ENCODE results near the gene KIF13A.

KIF13A gene

GRCh38 chr6:17724341-17724740, 263.1 kb downstream of the KIF13A start:
- TF ChIP-seq CTCF (conservative IDR thresholded peaks at IDR 0.05; ENCODE audit: low read depth, low read length) = no peak
- Histone ChIP-seq H3K27me3 (ENCODE audit: insufficient read depth, low read depth) (no peaks in the 10 kb centered on the region), H3K4me2 (no peak overlapping the region), H3K27ac (no peak overlapping the region), H3K79me2 (ENCODE audit: insufficient read depth, low read depth) (no peaks in the 10 kb centered on the region), H3K36me3 (ENCODE audit: insufficient read depth) (no peaks in the 10 kb centered on the region), H2AFZ (ENCODE audit: low read depth) (no peak overlapping the region), H3K9ac (no peak overlapping the region), H3K4me1 (ENCODE audit: low read depth, poor library complexity, severe bottlenecking) (no peaks in the 10 kb centered on the region), H4K20me1 (ENCODE audit: insufficient read depth) (no peaks in the 10 kb centered on the region), H3K4me3 (IDR thresholded peaks at IDR 0.05; ENCODE audit: insufficient read depth, low read depth, low read length) (no peak overlapping the region)

DNA sequence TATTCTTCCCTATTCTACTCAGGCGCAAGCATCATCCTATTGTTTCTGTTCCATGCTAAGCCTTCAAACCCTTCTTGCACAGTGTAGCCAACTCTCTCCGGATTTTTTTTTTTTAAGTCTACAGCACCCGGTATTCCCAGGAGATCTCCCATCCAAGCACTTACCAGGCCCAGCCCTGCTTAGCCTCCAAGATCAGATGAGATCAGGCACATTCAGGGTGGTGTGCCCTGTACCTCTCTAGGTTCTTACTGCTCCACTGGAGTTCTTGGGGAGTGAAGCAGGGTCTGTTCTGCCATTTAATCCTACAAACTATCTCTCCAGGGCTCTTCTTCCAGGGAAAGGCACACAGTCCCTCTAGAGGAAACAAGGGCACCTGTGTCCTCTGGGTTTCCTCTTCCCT, 265.8 kb downstream of the KIF13A start:
- Histone ChIP-seq H3K27ac (no peak overlapping the region), H3K79me2 (ENCODE audit: insufficient read depth, low read depth) (no peaks in the 10 kb centered on the region), H3K4me2 (no peak overlapping the region), H4K20me1 (ENCODE audit: insufficient read depth) (no peaks in the 10 kb centered on the region), H2AFZ (ENCODE audit: low read depth) (no peak overlapping the region), H3K4me1 (ENCODE audit: low read depth, poor library complexity, severe bottlenecking) (no peaks in the 10 kb centered on the region), H3K27me3 (ENCODE audit: insufficient read depth, low read depth) (no peaks in the 10 kb centered on the region), H3K36me3 (ENCODE audit: insufficient read depth) (no peaks in the 10 kb centered on the region), H3K4me3 (IDR thresholded peaks at IDR 0.05; ENCODE audit: insufficient read depth, low read depth, low read length) (no peak overlapping the region), H3K9ac (no peak overlapping the region)
- no peak for TF ChIP-seq CTCF (conservative IDR thresholded peaks at IDR 0.05; ENCODE audit: low read depth, low read length)

DNA sequence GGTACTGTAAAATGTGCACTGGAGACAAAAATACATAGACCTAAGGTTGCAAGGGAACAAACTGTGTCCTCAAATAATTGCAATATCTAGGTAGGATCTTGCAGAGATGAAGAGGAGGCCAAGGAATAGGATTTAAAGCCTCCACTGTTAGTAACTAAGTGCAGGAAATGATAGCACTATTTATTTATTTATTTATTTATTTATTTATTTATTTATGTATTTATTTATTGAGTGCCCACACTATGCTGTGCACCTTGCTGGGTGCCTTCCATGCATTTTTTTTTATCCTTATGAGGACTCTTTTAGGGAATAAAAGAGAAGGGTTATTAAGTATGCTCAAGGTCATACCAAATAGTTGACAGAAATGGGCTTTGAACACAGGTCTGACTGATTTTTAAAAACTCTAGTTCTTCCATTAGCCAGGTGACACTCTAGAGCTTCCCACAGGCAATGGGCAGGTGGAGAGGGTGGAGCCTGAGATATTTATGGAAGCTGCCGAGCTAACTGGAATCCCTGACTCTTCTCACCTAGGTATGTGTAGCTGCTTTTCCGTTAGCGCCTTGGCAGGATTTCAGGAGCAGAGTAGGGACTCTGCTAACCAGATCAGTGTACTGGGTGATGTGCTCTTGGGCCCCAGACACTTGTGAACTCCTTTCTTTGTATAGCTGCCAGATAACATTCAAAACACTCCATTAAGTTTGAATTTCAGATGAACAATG, 268.0 kb downstream of the KIF13A start:
- Histone ChIP-seq H3K36me3 (ENCODE audit: insufficient read depth) (no peaks in the 10 kb centered on the region), H3K27ac (no peak overlapping the region), H2AFZ (ENCODE audit: low read depth) (no peak overlapping the region), H3K9ac (no peak overlapping the region), H3K79me2 (ENCODE audit: insufficient read depth, low read depth) (no peaks in the 10 kb centered on the region), H4K20me1 (ENCODE audit: insufficient read depth) (no peaks in the 10 kb centered on the region), H3K4me1 (ENCODE audit: low read depth, poor library complexity, severe bottlenecking) (no peaks in the 10 kb centered on the region), H3K27me3 (ENCODE audit: insufficient read depth, low read depth) (no peaks in the 10 kb centered on the region), H3K4me3 (IDR thresholded peaks at IDR 0.05; ENCODE audit: insufficient read depth, low read depth, low read length) (no peak overlapping the region), H3K4me2 (no peak overlapping the region)
- TF ChIP-seq CTCF (conservative IDR thresholded peaks at IDR 0.05; ENCODE audit: low read depth, low read length) = no peak

GRCh38 chr6:17716221-17716620, 271.2 kb downstream of the KIF13A start:
- no peak for TF ChIP-seq CTCF (conservative IDR thresholded peaks at IDR 0.05; ENCODE audit: low read depth, low read length)
- Histone ChIP-seq H3K4me2 (no peak overlapping the region), H3K27me3 (ENCODE audit: insufficient read depth, low read depth) (no peaks in the 10 kb centered on the region), H3K27ac (no peak overlapping the region), H3K36me3 (ENCODE audit: insufficient read depth) (no peaks in the 10 kb centered on the region), H3K79me2 (ENCODE audit: insufficient read depth, low read depth) (no peaks in the 10 kb centered on the region), H2AFZ (ENCODE audit: low read depth) (no peak overlapping the region), H3K9ac (no peak overlapping the region), H4K20me1 (ENCODE audit: insufficient read depth) (no peaks in the 10 kb centered on the region), H3K4me1 (ENCODE audit: low read depth, poor library complexity, severe bottlenecking) (no peaks in the 10 kb centered on the region), H3K4me3 (IDR thresholded peaks at IDR 0.05; ENCODE audit: insufficient read depth, low read depth, low read length) (no peak overlapping the region)

Data from KMS-11 (cell line).